ENCODE measurements around the gene FTO.

FTO gene

DNA sequence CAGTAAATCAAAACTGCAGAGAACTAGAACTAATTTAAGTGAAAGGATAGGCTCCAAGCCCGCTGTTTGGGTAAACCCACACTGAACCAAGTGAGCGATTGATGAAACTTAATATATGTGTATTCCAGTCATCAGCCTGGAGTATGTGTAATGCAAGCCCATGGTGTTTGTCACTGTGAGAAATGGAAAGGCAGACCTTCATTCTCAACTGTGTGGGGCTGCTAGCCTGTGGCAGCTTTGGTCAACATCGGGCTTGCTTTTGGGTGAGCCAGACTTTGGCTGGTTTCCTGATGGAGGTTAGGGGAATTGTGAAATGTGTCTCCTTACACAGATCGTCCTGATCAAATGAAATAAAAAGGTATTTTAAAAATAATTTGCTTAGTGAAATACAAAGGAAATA lies 302.7 kb downstream of the FTO start:
- DNase-seq (ENCODE audit: low read depth), result no peak

GRCh38 chr16:54007504-54007903 lies 303.5 kb downstream of the FTO start:
- DNase-seq (ENCODE audit: low read depth), result no peak

GRCh38 chr16:54009464-54010176 lies 305.7 kb downstream of the FTO start:
- no peak for DNase-seq (ENCODE audit: low read depth)

DNA sequence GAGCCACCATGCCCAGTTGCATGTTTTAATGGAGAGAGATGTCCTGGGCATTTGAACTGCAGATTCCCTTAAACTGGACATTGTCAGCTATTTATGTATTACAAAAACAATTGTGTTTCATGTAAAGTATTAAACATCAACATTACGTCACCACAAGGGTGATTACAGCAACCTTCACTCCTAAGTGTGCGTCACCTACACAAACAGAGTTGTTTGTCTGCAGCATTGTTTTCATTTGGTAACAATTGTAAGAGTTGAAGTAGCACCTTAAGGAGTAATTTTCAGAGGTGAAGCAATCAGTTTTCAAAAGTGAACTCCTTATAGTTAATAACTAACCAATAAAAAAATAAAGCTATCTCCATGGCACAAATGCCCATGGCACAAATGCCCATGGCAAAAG lies 311.2 kb downstream of the FTO start:
- no peak for DNase-seq (ENCODE audit: low read depth)

- no peak for DNase-seq (ENCODE audit: low read depth)
These were observed 318.4 kb downstream of the FTO start for GRCh38 chr16:54022362-54022761.

DNA sequence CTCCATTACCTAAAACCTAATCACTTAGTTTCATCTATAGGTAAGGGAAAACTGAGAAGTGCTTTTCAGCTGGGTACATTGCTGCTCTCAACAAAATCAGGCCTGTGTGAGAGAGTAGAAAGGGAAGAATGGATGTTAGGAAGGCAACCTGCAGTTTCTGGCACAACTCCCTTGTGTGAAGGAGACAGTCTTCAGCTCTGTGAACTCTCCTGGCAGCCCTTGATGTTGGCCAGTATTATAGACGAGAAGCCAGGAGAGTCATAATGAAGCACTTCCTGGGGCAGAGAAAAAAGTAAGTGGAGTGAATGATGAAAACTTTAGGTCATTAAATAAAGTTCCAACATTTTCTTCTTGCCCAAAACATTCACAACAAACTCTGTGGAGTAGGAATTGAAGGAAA lies 322.5 kb downstream of the FTO start:
- peak; percentile 42 for DNase-seq (ENCODE audit: low read depth)

DNA sequence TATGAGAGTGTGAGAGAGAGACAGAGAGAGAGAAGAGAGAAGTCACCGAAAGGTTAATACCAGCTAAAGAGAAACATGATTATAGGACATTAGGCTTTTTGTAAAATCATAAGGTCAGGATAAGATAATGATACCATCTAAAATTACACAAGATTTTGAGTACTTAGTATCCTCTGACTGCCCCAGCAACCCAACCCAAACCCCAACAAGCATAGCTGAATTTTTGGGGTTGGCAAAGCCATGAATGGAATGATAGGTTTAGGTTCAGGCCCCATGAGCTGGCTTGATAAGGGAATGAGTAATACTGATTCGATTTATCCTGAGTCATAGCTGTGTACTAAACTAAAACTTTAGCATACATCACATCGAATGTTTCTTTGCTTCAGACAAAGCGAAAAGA lies 323.1 kb downstream of the FTO start:
- peak; percentile 97 for DNase-seq (ENCODE audit: low read depth)

GRCh38 chr16:54027558-54027957 lies 323.6 kb downstream of the FTO start:
- peak; percentile 84 for DNase-seq (ENCODE audit: low read depth)

DNA sequence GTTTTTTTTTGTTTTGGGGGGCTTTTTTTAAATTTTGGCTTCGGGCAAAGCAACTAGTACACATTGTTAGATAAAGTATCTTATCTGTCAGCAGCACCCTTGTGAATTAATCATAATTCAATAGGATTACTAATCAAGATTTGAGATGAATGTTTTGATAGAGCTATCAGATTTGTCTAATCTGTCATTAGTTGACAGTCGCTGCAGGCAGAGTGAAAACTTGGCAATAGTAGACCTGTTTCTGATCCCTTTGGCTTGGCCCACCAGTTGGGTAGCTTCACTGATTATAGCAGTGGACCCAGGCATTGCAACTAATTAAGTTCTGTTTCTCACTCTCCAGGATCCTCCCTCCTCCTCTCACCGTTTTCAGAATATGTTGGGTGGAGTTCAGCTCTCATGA lies 324.0 kb downstream of the FTO start:
- DNase-seq (ENCODE audit: low read depth), result no peak

DNA sequence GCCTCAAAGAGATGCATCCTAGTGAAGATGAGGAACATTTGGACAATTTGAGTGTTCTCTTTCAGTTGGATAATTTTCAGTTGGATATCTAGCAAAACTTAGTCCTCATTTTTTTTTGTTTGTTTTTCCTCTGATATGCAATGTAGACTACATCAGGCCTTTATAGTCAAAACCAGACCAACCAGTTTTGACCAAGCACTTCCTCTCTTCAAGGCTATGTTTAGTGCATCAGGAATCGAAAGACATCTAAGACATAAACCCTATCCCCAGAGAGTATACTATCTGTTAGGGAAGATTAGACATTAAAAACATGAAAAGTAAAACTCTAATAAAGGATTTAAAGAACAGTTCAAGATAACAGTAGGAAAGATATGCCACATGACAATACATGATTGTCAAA lies 326.5 kb downstream of the FTO start:
- DNase-seq (ENCODE audit: low read depth), result no peak

GRCh38 chr16:54031107-54031760 lies 327.3 kb downstream of the FTO start:
- peak; percentile 45 for DNase-seq (ENCODE audit: low read depth)

GRCh38 chr16:54033747-54034146 lies 329.8 kb downstream of the FTO start:
- DNase-seq (ENCODE audit: low read depth), result no peak

GRCh38 chr16:54034684-54035083 lies 330.7 kb downstream of the FTO start:
- no peak for DNase-seq (ENCODE audit: low read depth)

GRCh38 chr16:54040480-54040879 lies 336.5 kb downstream of the FTO start:
- DNase-seq (ENCODE audit: low read depth), result no peak

DNA sequence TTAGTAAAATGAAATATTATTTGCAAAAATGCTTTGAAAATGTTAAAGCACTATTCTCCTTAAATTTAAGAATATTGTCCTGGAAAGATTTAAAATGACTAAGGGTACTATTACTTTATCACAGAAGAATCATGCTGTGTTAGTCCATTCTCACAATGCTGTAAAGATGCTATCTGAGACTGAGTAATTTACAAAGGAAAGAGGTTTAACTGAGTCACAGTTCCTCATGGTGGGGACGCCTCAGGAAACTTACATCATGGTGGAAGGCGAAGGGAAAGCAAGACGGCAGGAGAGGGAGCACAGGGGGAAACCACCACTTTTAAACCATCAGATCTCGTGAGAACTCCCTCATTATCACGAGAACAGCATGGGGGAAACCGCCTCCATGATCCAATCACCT lies 337.0 kb downstream of the FTO start:
- no peak for DNase-seq (ENCODE audit: low read depth)

DNA sequence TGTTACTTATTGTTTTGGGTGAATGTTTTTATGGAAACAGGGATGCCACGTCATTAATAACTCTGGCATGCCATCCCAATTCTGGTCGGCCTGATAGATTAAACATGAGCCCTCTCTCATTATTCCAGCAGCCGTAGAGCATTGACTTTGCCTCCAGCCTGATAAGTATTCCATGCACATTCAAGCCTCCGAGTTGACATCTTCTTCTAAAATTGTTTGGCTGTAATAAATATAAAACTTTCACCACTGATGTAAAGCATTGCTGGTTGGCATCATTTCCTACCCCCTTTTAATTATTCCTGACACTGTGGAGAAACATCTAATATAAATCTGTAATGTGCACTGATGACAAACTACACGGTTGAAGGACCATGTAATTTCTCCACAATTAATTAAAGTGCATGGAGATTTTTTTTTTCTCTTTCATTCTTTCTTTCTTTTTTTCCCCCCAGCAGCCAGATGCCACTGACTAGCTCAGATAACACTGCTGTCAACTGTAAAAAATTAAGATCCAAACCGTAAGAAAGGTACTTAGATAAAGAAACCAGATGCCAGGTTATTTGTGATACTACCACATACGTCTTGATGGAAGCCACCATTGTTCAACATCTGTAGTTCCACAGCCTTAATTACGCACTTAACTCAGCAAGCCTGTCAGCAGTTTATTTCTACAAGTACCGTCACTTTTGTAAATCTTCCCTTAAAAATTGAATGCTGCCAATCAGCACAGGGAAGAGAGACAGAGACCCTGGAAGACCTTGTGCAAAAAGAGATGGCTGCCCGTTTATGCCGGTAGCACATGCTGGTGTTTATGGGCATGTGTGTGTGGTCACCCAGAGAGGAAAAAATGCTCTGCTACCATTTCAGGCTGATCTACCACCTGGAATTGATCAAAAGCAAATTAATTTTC lies 344.9 kb downstream of the FTO start:
- DNase-seq (ENCODE audit: low read depth), result no peak

DNA sequence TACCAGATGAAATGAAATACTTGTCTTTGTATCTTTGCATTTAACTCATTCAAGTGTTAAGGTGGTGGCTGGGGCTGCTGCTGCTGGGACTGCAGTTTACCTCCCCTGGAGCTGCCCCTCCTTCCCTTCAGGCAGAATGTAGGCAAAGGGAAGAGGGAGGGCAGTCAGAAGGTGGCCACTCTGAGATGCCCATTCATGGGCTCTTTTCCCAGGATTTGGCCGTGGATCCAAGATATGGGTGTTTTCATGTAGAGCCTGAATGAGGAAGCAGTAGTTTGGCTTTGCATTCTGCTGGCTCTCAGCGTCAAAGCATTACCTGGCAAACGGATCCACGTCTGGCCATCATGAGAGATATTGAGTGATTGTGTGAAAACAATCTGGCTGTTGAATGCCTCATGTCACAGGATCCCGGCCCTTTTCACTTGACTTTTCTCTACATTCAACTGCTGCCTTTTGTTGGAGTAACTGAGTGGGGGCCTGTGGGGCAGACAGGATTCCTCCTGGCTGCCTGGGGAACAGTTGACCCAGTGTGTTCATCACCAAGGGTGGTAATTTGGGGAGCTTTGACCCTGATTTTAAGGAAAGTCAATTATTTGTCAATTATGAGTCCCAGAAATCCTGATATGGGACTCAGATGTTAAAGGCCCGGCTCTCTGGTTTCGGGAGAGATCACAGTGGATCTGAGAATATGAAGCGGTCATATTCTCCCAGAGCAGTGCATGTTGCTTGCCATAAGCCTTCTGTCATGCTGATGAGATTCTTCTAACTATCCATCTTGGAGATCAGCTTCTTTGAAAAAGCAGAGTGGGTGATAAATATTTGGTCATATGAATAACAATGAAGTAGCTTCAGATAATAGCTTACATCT lies 345.9 kb downstream of the FTO start:
- DNase-seq (ENCODE audit: low read depth), result no peak

DNA sequence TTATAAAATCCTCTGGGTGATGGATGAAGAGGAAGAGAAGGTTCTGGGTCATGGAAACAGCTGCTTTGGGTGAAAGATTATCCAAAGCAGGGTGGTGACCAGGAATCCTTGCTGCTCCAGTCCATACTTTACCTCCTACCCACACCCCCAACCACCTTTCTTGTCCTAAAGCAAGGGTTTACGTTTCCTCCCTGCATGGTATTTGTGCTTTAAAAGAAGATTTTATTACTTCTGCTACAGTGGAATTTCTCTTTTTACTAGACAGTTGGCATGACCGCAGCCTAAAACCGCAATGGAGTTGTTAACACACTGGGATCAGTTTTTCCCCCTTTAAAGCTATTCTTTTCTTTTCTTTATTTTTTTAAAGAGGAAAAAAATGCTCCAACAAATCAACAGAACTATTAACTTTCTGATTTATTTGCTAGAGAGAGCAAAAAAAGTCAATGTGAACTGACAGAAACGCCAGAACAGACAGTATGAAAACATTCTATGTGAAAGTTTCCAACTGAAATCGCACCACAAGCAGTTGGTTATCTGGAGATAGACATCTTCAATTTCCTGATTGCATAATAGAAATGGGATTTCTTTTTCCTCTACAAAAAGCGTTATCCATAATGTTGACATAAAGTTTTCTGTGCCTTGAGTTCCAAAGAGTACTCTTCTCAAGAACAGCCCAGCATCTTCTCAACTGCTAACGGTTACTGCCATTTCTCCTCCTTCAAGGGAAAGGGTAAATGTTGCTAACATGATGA lies 346.7 kb downstream of the FTO start:
- peak; percentile 55 for DNase-seq (ENCODE audit: low read depth)

GRCh38 chr16:54051821-54052220 lies 347.9 kb downstream of the FTO start:
- DNase-seq (ENCODE audit: low read depth), result no peak

DNA sequence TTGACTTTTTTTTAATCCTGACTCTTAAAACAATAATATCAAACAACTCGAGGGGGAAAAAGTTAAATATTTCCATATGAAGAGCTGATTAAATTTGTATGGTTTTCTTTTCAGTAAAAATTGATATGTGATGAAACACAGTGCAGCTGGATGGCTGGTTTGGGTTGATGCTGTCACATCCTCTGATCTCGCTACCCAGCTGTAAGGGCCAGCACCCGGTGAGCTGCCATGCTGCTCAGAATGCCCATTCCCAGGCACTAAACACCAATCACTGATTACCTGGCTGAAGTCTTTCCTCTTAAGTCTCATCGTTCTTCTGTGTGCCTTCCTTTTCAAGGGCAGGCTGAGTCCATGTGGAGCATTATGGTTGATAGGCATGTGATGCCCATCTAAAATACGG lies 348.3 kb downstream of the FTO start:
- DNase-seq (ENCODE audit: low read depth), result no peak

Data from amniotic epithelial cell (primary cell).